ENCODE results near the gene SEMA3B. TPM values are rescaled to one million over a fixed set of nuclear protein-coding genes. Genes with fewer than 3 reads are reported as not detected.

SEMA3B gene
- total and polyA plus RNA-seq, 9 of the 15 experiments (the other 6 are each of a cell fraction or from before 2014, with no cell fraction given) = 0.03 to 1.8 (median 0.55) TPM; not detected in 1

DNA sequence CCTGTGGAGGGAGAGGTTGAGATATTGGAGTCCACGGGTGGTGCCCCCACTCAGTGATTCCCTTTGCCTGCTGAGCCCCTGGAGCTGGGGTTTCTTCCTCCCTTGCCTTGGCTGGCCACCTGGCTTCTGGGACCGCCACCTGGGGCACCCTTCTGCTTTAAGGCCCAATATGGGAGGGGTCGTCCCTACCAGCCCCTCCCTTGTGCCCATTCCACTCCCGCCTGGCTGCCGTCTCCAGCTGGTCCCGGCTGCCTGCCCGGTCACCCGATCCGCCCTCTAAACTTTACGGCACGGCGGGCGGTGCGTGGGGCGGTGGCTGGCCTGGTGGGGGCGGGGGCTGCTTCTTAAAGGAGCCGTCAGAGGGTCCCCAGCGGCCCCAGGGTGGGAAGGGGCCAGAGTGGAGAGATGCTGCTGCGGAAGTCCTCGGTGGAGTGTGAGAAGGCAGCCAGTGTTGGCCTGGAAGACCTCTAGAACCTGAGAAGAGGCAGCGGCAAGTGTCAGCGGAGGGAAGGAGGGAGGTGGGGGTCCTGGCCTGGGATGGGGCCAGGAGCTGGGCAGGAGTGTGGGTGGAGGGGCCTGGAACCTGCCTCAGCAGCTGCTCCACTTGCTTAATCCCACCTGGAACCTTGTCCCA is 1.6 kb upstream of the SEMA3B start:
- Histone ChIP-seq H3K27me3 (ENCODE audit: control insufficient read depth in 2 of 2, insufficient read depth in 2 of 2, low read length in 2 of 2) (no peaks in the 10 kb centered on the region), H3K9me3 (replicated peaks; ENCODE audit: control insufficient read depth, insufficient read depth, low read depth, low read length) (no peaks in the 10 kb centered on the region), H3K9me1 (ENCODE audit: control insufficient read depth, insufficient read depth, low read length) (no peaks in the 10 kb centered on the region), H3K4me1 (replicated peaks in 1 of 2; ENCODE audit: control insufficient read depth in 2 of 2, insufficient read depth in 2 of 2, low read length in 2 of 2) (peaks cover 3 to 54% of the 10 kb centered on the region in 2 experiments; a peak in 4 of 5 replicates), H3K27ac (ENCODE audit: extremely low read depth, low read depth, low read length) (no peak overlapping the region), H4K20me1 (replicated peaks; ENCODE audit: control insufficient read depth, insufficient read depth, low read length) (no peaks in the 10 kb centered on the region; the same call in 1 of the 2 replicates), H2AFZ (ENCODE audit: low read depth, low read length) (no peak overlapping the region), H3K4me2 (ENCODE audit: insufficient read depth, low read length) (peak overlapping the region; percentile 46; the same call in 1 of the 2 replicates), H3K36me3 (ENCODE audit: control insufficient read depth, insufficient read depth, low read length) (no peaks in the 10 kb centered on the region), H3K9ac (ENCODE audit: insufficient read depth in 1 of 2, low read depth in 2 of 2, low read length in 2 of 2) (peak overlapping the region in 1 of 2 experiments; percentile 81; a peak in 2 of 4 replicates), H3K4me3 (no peak overlapping the region), H3K79me2 (ENCODE audit: control insufficient read depth, insufficient read depth, low read length) (no peaks in the 10 kb centered on the region)
- intact Hi-C loops (cut with micrococcal nuclease) = no loop called here
- peak in 2 of 4 experiments; percentile 46 to 47 for DNase-seq (ENCODE audit: extremely low read depth in 1 of 4, low spot score in 3 of 4)
- no TSS peak for BruUV-seq (replicated peaks)
- in situ Hi-C loops (cut with MboI) = no loop called here
- FAIRE-seq = no peak
- CTCF ChIA-PET (ENCODE audit: low intra/inter-chr PET ratio) = interaction anchor here (1.5 kb wide), 1 partner anchor 40 kb away, joined by 3 read pairs; no protein-coding TSS in a partner anchor
- WGBS (ENCODE audit: insufficient coverage, low coverage, missing lambda C conversion rate) = 4% methylated on average over 5 of the region's 22 CpGs
- POLR2A ChIA-PET = interaction anchor here (0.5 to 0.9 kb wide), 4 partner anchors 13 to 301 kb away, joined by 3 to 7 read pairs (median 4); partner anchors contain the start of gene IFRD2
- peak; percentile 36 for ATAC-seq
- TF ChIP-seq CREBBP (IDR thresholded peaks at IDR 0.05; ENCODE audit: low read depth, low read length) (no peak), ILK (tag; IDR thresholded peaks at IDR 0.05; ENCODE audit: borderline replicate concordance, low read depth) (no peak), ZNF165 (CRISPR knock-in tag; IDR thresholded peaks at IDR 0.05; ENCODE audit: borderline replicate concordance) (no peak), DDX20 (tag; IDR thresholded peaks at IDR 0.05; ENCODE audit: low read depth) (no peak), VEZF1 (CRISPR knock-in tag; IDR thresholded peaks at IDR 0.05) (peak; percentile 30; the same call in 1 of the 2 replicates), ETV5 (CRISPR knock-in tag; IDR thresholded peaks at IDR 0.05; ENCODE audit: low read depth) (no peak), TFAP4 (CRISPR knock-in tag; IDR thresholded peaks at IDR 0.05; ENCODE audit: borderline replicate concordance) (peak; percentile 71; the same call in 1 of the 2 replicates), SIX5 (IDR thresholded peaks at IDR 0.05; ENCODE audit: borderline replicate concordance in 1 of 2, insufficient read depth in 1 of 2, low read depth in 1 of 2, low read length in 2 of 2) (no peak), SRF (CRISPR knock-in tag; IDR thresholded peaks at IDR 0.05) (no peak), ZNF561 (CRISPR knock-in tag; conservative IDR thresholded peaks at IDR 0.05) (no peak)
- TF ChIP-seq, protein P1, sequence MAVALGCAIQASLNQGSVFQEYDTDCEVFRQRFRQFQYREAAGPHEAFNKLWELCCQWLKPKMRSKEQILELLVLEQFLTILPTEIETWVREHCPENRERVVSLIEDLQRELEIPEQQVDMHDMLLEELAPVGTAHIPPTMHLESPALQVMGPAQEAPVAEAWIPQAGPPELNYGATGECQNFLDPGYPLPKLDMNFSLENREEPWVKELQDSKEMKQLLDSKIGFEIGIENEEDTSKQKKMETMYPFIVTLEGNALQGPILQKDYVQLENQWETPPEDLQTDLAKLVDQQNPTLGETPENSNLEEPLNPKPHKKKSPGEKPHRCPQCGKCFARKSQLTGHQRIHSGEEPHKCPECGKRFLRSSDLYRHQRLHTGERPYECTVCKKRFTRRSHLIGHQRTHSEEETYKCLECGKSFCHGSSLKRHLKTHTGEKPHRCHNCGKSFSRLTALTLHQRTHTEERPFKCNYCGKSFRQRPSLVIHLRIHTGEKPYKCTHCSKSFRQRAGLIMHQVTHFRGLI (CRISPR knock-in tag; IDR thresholded peaks at IDR 0.05) = no peak
- TF ChIP-seq, protein P2, sequence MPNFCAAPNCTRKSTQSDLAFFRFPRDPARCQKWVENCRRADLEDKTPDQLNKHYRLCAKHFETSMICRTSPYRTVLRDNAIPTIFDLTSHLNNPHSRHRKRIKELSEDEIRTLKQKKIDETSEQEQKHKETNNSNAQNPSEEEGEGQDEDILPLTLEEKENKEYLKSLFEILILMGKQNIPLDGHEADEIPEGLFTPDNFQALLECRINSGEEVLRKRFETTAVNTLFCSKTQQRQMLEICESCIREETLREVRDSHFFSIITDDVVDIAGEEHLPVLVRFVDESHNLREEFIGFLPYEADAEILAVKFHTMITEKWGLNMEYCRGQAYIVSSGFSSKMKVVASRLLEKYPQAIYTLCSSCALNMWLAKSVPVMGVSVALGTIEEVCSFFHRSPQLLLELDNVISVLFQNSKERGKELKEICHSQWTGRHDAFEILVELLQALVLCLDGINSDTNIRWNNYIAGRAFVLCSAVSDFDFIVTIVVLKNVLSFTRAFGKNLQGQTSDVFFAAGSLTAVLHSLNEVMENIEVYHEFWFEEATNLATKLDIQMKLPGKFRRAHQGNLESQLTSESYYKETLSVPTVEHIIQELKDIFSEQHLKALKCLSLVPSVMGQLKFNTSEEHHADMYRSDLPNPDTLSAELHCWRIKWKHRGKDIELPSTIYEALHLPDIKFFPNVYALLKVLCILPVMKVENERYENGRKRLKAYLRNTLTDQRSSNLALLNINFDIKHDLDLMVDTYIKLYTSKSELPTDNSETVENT (CRISPR knock-in tag; IDR thresholded peaks at IDR 0.05) = no peak
